ENCODE measurements around the gene GAREM2.

GAREM2 gene

GRCh38 chr2:26177122-26177521 lies 4.2 kb downstream of the GAREM2 start:
- Histone ChIP-seq H3K36me3 (ENCODE audit: control insufficient read depth in 1 of 2, insufficient read depth in 2 of 2, low read depth in 1 of 2, low read length in 2 of 2) (peaks cover 0 to under 1% of the 10 kb centered on the region in 2 experiments), H2BK12ac (ENCODE audit: low read length in 2 of 2) (no peak overlapping the region), H3K9ac (ENCODE audit: low read length) (no peak overlapping the region), H3K14ac (ENCODE audit: low read length in 2 of 2) (no peak overlapping the region), H2AK5ac (ENCODE audit: low read length, severe bottlenecking) (no peak overlapping the region), H3K27ac (ENCODE audit: low read length, poor library complexity, severe bottlenecking) (no peak overlapping the region), H3K79me1 (replicated peaks; ENCODE audit: low read length, poor library complexity, severe bottlenecking) (no peaks in the 10 kb centered on the region), H3K23ac (ENCODE audit: low read length in 2 of 2) (no peak overlapping the region), H3K4me1 (ENCODE audit: control insufficient read depth, insufficient read depth, low read depth, low read length) (peaks cover 29% of the 10 kb centered on the region), H4K91ac (ENCODE audit: low read length) (no peak overlapping the region), H3K4ac (ENCODE audit: low read depth in 1 of 2, low read length in 2 of 2) (no peak overlapping the region), H3K4me3 (ENCODE audit: insufficient read depth in 1 of 2, low read depth in 1 of 2, low read length in 2 of 2) (no peak overlapping the region), H2BK5ac (ENCODE audit: low read depth, low read length, poor library complexity, severe bottlenecking) (no peak overlapping the region), H2BK15ac (ENCODE audit: low read depth, poor library complexity, severe bottlenecking) (no peak overlapping the region), H3K9me3 (ENCODE audit: control insufficient read depth, low read length) (no peaks in the 10 kb centered on the region), H3K27me3 (ENCODE audit: control insufficient read depth in 1 of 2, insufficient read depth in 1 of 2, low read length in 2 of 2) (peaks cover 41% of the 10 kb centered on the region in 2 experiments), H2BK120ac (ENCODE audit: low read depth, low read length) (no peak overlapping the region), H3K18ac (ENCODE audit: low read depth in 1 of 2, low read length in 2 of 2) (no peak overlapping the region), H2AFZ (ENCODE audit: low read depth, low read length) (no peak overlapping the region), H4K8ac (ENCODE audit: low read length) (no peak overlapping the region), H3K4me2 (ENCODE audit: low read length, poor library complexity, severe bottlenecking) (no peak overlapping the region)
- over 99% methylated on average over 7 of the region's 7 CpGs for WGBS
- no peak for DNase-seq

DNA sequence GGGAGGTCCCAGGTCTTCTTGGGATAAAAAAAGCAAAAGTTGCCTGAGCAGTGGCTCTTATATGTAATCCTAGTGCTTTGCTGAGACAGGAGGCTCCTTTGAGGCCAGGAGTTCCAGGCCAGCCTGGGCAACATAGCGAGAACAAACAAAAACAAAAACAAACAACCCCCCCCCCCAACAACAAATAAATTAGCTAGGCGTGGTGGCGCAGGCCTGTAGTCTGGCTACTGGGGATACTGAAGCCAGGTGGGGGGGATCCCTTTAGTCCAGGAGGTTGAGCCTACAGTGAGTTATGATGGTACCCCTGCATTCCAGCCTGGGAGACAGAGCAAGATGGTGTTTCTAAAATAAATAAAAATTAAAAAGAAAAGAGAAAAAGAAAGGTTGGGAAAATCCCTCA lies 5.4 kb downstream of the GAREM2 start:
- Histone ChIP-seq H2AK5ac (ENCODE audit: low read length, severe bottlenecking) (no peak overlapping the region), H3K36me3 (ENCODE audit: control insufficient read depth in 1 of 2, insufficient read depth in 2 of 2, low read depth in 1 of 2, low read length in 2 of 2) (peaks cover 0 to 4% of the 10 kb centered on the region in 2 experiments), H4K8ac (ENCODE audit: low read length) (no peak overlapping the region), H2BK5ac (ENCODE audit: low read depth, low read length, poor library complexity, severe bottlenecking) (no peak overlapping the region), H3K4me3 (ENCODE audit: insufficient read depth in 1 of 2, low read depth in 1 of 2, low read length in 2 of 2) (peak overlapping the region in 1 of 2 experiments; percentile 75), H3K27ac (ENCODE audit: low read length, poor library complexity, severe bottlenecking) (no peak overlapping the region), H3K23ac (ENCODE audit: low read length in 2 of 2) (no peak overlapping the region), H3K4me2 (ENCODE audit: low read length, poor library complexity, severe bottlenecking) (no peak overlapping the region), H2BK15ac (ENCODE audit: low read depth, poor library complexity, severe bottlenecking) (no peak overlapping the region), H3K27me3 (ENCODE audit: control insufficient read depth in 1 of 2, insufficient read depth in 1 of 2, low read length in 2 of 2) (peaks cover 34 to 38% of the 10 kb centered on the region in 2 experiments), H4K91ac (ENCODE audit: low read length) (no peak overlapping the region), H3K9ac (ENCODE audit: low read length) (peak overlapping the region; percentile 63), H2BK12ac (ENCODE audit: low read length in 2 of 2) (no peak overlapping the region), H2BK120ac (ENCODE audit: low read depth, low read length) (no peak overlapping the region), H3K4me1 (ENCODE audit: control insufficient read depth, insufficient read depth, low read depth, low read length) (peaks cover 24% of the 10 kb centered on the region), H3K14ac (ENCODE audit: low read length in 2 of 2) (no peak overlapping the region), H3K79me1 (replicated peaks; ENCODE audit: low read length, poor library complexity, severe bottlenecking) (no peaks in the 10 kb centered on the region), H3K4ac (ENCODE audit: low read depth in 1 of 2, low read length in 2 of 2) (no peak overlapping the region), H2AFZ (ENCODE audit: low read depth, low read length) (no peak overlapping the region), H3K18ac (ENCODE audit: low read depth in 1 of 2, low read length in 2 of 2) (no peak overlapping the region), H3K9me3 (ENCODE audit: control insufficient read depth, low read length) (no peaks in the 10 kb centered on the region)
- 100% methylated on average over 1 of the region's 3 CpGs for WGBS
- DNase-seq: no peak

- Histone ChIP-seq H4K91ac (ENCODE audit: low read length) (no peak overlapping the region), H2AK5ac (ENCODE audit: low read length, severe bottlenecking) (peak overlapping the region; percentile 59), H3K4me3 (ENCODE audit: insufficient read depth in 1 of 2, low read depth in 1 of 2, low read length in 2 of 2) (peak overlapping the region; percentile 62 to 75), H3K14ac (ENCODE audit: low read length in 2 of 2) (peak overlapping the region; percentile 45 to 96), H3K4ac (ENCODE audit: low read depth in 1 of 2, low read length in 2 of 2) (peak overlapping the region in 1 of 2 experiments; percentile 7), H3K4me1 (ENCODE audit: control insufficient read depth, insufficient read depth, low read depth, low read length) (peaks cover 18% of the 10 kb centered on the region), H3K9me3 (ENCODE audit: control insufficient read depth, low read length) (no peaks in the 10 kb centered on the region), H3K23ac (ENCODE audit: low read length in 2 of 2) (peak overlapping the region in 1 of 2 experiments; percentile 14), H3K79me1 (replicated peaks; ENCODE audit: low read length, poor library complexity, severe bottlenecking) (no peaks in the 10 kb centered on the region), H3K36me3 (ENCODE audit: control insufficient read depth in 1 of 2, insufficient read depth in 2 of 2, low read depth in 1 of 2, low read length in 2 of 2) (peaks cover 0 to 4% of the 10 kb centered on the region in 2 experiments), H4K8ac (ENCODE audit: low read length) (peak overlapping the region; percentile 91), H2BK15ac (ENCODE audit: low read depth, poor library complexity, severe bottlenecking) (peak overlapping the region; percentile 36), H2BK12ac (ENCODE audit: low read length in 2 of 2) (peak overlapping the region in 1 of 2 experiments; percentile 68), H2BK5ac (ENCODE audit: low read depth, low read length, poor library complexity, severe bottlenecking) (no peak overlapping the region), H3K27ac (ENCODE audit: low read length, poor library complexity, severe bottlenecking) (no peak overlapping the region), H3K4me2 (ENCODE audit: low read length, poor library complexity, severe bottlenecking) (peak overlapping the region; percentile 81), H3K9ac (ENCODE audit: low read length) (peak overlapping the region; percentile 63), H3K18ac (ENCODE audit: low read depth in 1 of 2, low read length in 2 of 2) (peak overlapping the region; percentile 67), H2BK120ac (ENCODE audit: low read depth, low read length) (no peak overlapping the region), H2AFZ (ENCODE audit: low read depth, low read length) (peak overlapping the region; percentile 92), H3K27me3 (ENCODE audit: control insufficient read depth in 1 of 2, insufficient read depth in 1 of 2, low read length in 2 of 2) (peaks cover 29 to 33% of the 10 kb centered on the region in 2 experiments)
- WGBS: 3% methylated on average over 40 of the region's 48 CpGs
- peak; percentile 23 for DNase-seq
These were observed 6.0 kb downstream of the GAREM2 start for GRCh38 chr2:26178746-26179436.

GRCh38 chr2:26179446-26179913 lies 6.6 kb downstream of the GAREM2 start:
- Histone ChIP-seq H2BK5ac (ENCODE audit: low read depth, low read length, poor library complexity, severe bottlenecking) (no peak overlapping the region), H3K27ac (ENCODE audit: low read length, poor library complexity, severe bottlenecking) (no peak overlapping the region), H3K4ac (ENCODE audit: low read depth in 1 of 2, low read length in 2 of 2) (peak overlapping the region in 1 of 2 experiments; percentile 7), H3K27me3 (ENCODE audit: control insufficient read depth in 1 of 2, insufficient read depth in 1 of 2, low read length in 2 of 2) (peaks cover 23 to 33% of the 10 kb centered on the region in 2 experiments), H2AFZ (ENCODE audit: low read depth, low read length) (peak overlapping the region; percentile 46), H2AK5ac (ENCODE audit: low read length, severe bottlenecking) (peak overlapping the region; percentile 59), H3K18ac (ENCODE audit: low read depth in 1 of 2, low read length in 2 of 2) (peak overlapping the region; percentile 48 to 56), H3K4me2 (ENCODE audit: low read length, poor library complexity, severe bottlenecking) (peak overlapping the region; percentile 81), H3K4me3 (ENCODE audit: insufficient read depth in 1 of 2, low read depth in 1 of 2, low read length in 2 of 2) (peak overlapping the region in 1 of 2 experiments; percentile 75), H3K9ac (ENCODE audit: low read length) (peak overlapping the region; percentile 63), H3K36me3 (ENCODE audit: control insufficient read depth in 1 of 2, insufficient read depth in 2 of 2, low read depth in 1 of 2, low read length in 2 of 2) (peaks cover 0 to 4% of the 10 kb centered on the region in 2 experiments), H2BK120ac (ENCODE audit: low read depth, low read length) (no peak overlapping the region), H3K79me1 (replicated peaks; ENCODE audit: low read length, poor library complexity, severe bottlenecking) (no peaks in the 10 kb centered on the region), H2BK15ac (ENCODE audit: low read depth, poor library complexity, severe bottlenecking) (peak overlapping the region; percentile 2), H2BK12ac (ENCODE audit: low read length in 2 of 2) (peak overlapping the region in 1 of 2 experiments; percentile 68), H3K23ac (ENCODE audit: low read length in 2 of 2) (peak overlapping the region in 1 of 2 experiments; percentile 6), H3K4me1 (ENCODE audit: control insufficient read depth, insufficient read depth, low read depth, low read length) (peaks cover 16% of the 10 kb centered on the region), H3K9me3 (ENCODE audit: control insufficient read depth, low read length) (no peaks in the 10 kb centered on the region), H4K8ac (ENCODE audit: low read length) (peak overlapping the region; percentile 91), H4K91ac (ENCODE audit: low read length) (peak overlapping the region; percentile 69), H3K14ac (ENCODE audit: low read length in 2 of 2) (peak overlapping the region in 1 of 2 experiments; percentile 96)
- DNase-seq: no peak
- 22% methylated on average over 8 of the region's 12 CpGs for WGBS

All from mesenchymal stem cell (in vitro differentiated cells and primary cell).